ENCODE measurements around the gene CMYA5. TPM values are rescaled to one million over a fixed set of nuclear protein-coding genes. Genes with fewer than 3 reads are reported as not detected.

Gene CMYA5
- total RNA-seq, 2 donors from 2014 or later, result 1.6 to 5.6 TPM

- TF ChIP-seq CTCF (IDR thresholded peaks at IDR 0.05), result no peak
- DNase-seq (ENCODE audit: low spot score) (no peak), ATAC-seq (ENCODE audit: insufficient number of reproducible peaks, low FRiP score, low read depth) (no peak)
- Histone ChIP-seq H3K27ac (no peak overlapping the region), H3K4me3 (no peak overlapping the region), H3K9me3 (no peaks in the 10 kb centered on the region), H3K4me1 (ENCODE audit: control insufficient read depth in 1 of 2, low read depth in 2 of 2) (peaks cover 0 to 6% of the 10 kb centered on the region in 2 donors), H3K36me3 (peaks cover 10% of the 10 kb centered on the region), H3K27me3 (replicated peaks; ENCODE audit: insufficient read depth) (no peaks in the 10 kb centered on the region)
Observed at GRCh38 chr5:79685627-79686026, 4.0 kb upstream of the CMYA5 start.

DNA sequence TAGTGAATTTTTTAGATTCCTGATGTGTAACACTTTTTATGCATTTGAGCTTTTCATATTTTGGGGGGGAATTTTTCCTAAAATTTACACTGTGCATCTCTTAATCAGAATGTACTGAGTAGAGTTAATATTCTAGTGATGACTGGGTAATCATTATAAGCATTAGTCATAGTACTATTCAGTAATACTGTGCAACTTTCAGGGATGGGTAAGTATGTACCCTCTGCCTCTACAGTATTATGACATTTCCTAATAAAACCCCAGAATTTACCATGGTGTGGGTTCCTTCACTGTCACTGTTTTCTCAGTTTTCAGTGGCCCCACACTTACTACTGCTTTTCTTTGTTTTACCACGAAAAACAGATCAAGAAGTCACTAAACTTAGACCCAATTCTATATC is 2.8 kb upstream of the CMYA5 start:
- DNase-seq (ENCODE audit: low spot score) (no peak), ATAC-seq (ENCODE audit: insufficient number of reproducible peaks, low FRiP score, low read depth) (no peak)
- Histone ChIP-seq H3K27me3 (replicated peaks; ENCODE audit: insufficient read depth) (no peaks in the 10 kb centered on the region), H3K9me3 (no peaks in the 10 kb centered on the region), H3K4me3 (no peak overlapping the region), H3K27ac (no peak overlapping the region), H3K36me3 (peaks cover 10% of the 10 kb centered on the region), H3K4me1 (ENCODE audit: control insufficient read depth in 1 of 2, low read depth in 2 of 2) (peaks cover 0 to 6% of the 10 kb centered on the region in 2 donors)
- no peak for TF ChIP-seq CTCF (IDR thresholded peaks at IDR 0.05)

DNA sequence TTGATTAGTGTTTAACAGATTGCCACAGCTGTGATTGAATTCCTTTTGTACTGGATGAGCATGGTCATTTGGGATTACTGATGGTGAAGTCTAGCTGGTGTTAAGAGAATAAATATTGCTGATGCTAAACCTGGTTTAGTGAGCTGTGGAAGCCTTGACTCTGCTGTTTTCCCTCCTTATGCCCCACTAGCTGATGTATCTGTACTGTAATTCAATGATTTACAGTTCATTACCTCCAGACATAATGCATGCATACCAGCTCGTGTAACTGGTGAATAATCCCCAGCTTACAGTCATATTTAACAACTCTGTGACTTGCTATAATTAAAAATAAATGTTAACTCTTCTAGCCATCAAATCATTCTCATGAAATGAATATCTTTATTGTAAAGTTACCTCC is 1.7 kb upstream of the CMYA5 start:
- H3K9me3 ChIP-seq, result no peaks in the 10 kb centered on the region
- no peak overlapping the region for H3K4me3 ChIP-seq
- no peak for TF ChIP-seq CTCF (IDR thresholded peaks at IDR 0.05)
- DNase-seq (ENCODE audit: low spot score) (no peak), ATAC-seq (ENCODE audit: insufficient number of reproducible peaks, low FRiP score, low read depth) (no peak)
- H3K36me3 ChIP-seq, result no peaks in the 10 kb centered on the region
- H3K27ac ChIP-seq, result no peak overlapping the region
- H3K27me3 ChIP-seq (replicated peaks; ENCODE audit: insufficient read depth), result no peaks in the 10 kb centered on the region
- H3K4me1 ChIP-seq (ENCODE audit: control insufficient read depth in 1 of 2, low read depth in 2 of 2), result peaks cover 0 to 6% of the 10 kb centered on the region in 2 donors

GRCh38 chr5:79691007-79691406 is 1.4 kb downstream of the CMYA5 start:
- Histone ChIP-seq H3K4me1 (ENCODE audit: control insufficient read depth in 1 of 2, low read depth in 2 of 2) (peaks cover 0 to 6% of the 10 kb centered on the region in 2 donors), H3K27ac (no peak overlapping the region), H3K4me3 (no peak overlapping the region), H3K9me3 (no peaks in the 10 kb centered on the region), H3K36me3 (no peaks in the 10 kb centered on the region), H3K27me3 (replicated peaks; ENCODE audit: insufficient read depth) (no peaks in the 10 kb centered on the region)
- no peak for ATAC-seq (ENCODE audit: insufficient number of reproducible peaks, low FRiP score, low read depth)
- DNase-seq (ENCODE audit: low spot score), result no peak
- TF ChIP-seq CTCF (IDR thresholded peaks at IDR 0.05), result no peak

- Histone ChIP-seq H3K4me1 (ENCODE audit: control insufficient read depth in 1 of 2, low read depth in 2 of 2) (peaks cover 0 to 6% of the 10 kb centered on the region in 2 donors), H3K27me3 (replicated peaks; ENCODE audit: insufficient read depth) (no peaks in the 10 kb centered on the region), H3K9me3 (no peaks in the 10 kb centered on the region), H3K36me3 (no peaks in the 10 kb centered on the region), H3K27ac (no peak overlapping the region), H3K4me3 (no peak overlapping the region)
- no peak for DNase-seq (ENCODE audit: low spot score)
- no peak for TF ChIP-seq CTCF (IDR thresholded peaks at IDR 0.05)
- ATAC-seq (ENCODE audit: insufficient number of reproducible peaks, low FRiP score, low read depth), result no peak
Observed at GRCh38 chr5:79692596-79692995, 3.0 kb downstream of the CMYA5 start.
